H9 (cell line): ENCODE data around the gene USB1. TPM values are rescaled to one million over a fixed set of nuclear protein-coding genes. Genes with fewer than 3 reads are reported as not detected.

ENCODE experiments used
- DNase-seq: peaks from one replicate; pipeline ENCODE4 v3.0.0-alpha.2; 2017
- H2AFZ ChIP-seq: one replicate; pipeline ENCODE4 v1.6.1; 2013; ENCODE audit warnings: mild to moderate bottlenecking, low read length, control low read depth, moderate library complexity
- H2AK5ac ChIP-seq: 2 replicates; pipeline ENCODE4 v1.6.1; 2013; ENCODE audit warnings: low read length, control low read depth, mixed read lengths; ENCODE audit not compliant: insufficient read length
- H2BK120ac ChIP-seq: one replicate; pipeline ENCODE4 v1.6.1; 2013; ENCODE audit warnings: low read depth, mild to moderate bottlenecking, low read length, control low read depth, inconsistent platforms; ENCODE audit not compliant: poor library complexity, severe bottlenecking
- H2BK12ac ChIP-seq: 2 replicates; pipeline ENCODE4 v1.6.1; 2013; ENCODE audit warnings: low read length, control low read depth, mixed read lengths, low read depth; ENCODE audit not compliant: insufficient read length
- H2BK15ac ChIP-seq: 2 replicates; pipeline ENCODE4 v1.6.1; 2013; ENCODE audit warnings: low read depth, low read length, control low read depth
- H2BK20ac ChIP-seq: one replicate; pipeline ENCODE4 v1.6.1; 2013; ENCODE audit warnings: low read depth, mild to moderate bottlenecking, low read length, control low read depth, inconsistent platforms; ENCODE audit not compliant: poor library complexity, severe bottlenecking
- H2BK5ac ChIP-seq: 2 replicates; pipeline ENCODE4 v1.6.1; 2013; ENCODE audit warnings: low read length, control low read depth, mixed read lengths; ENCODE audit not compliant: insufficient read length
- H3K14ac ChIP-seq: 2 replicates; pipeline ENCODE4 v1.6.1; 2013; ENCODE audit warnings: low read length, control low read depth; ENCODE audit not compliant: insufficient read depth
- H3K18ac ChIP-seq: 2 replicates; pipeline ENCODE4 v1.6.1; 2013; ENCODE audit warnings: low read depth, mild to moderate bottlenecking, mixed read lengths, low read length, control low read depth; ENCODE audit not compliant: insufficient read length
- H3K23ac ChIP-seq: 2 replicates; pipeline ENCODE4 v1.6.1; 2013; ENCODE audit warnings: low read length, control low read depth, mixed read lengths, low read depth; ENCODE audit not compliant: insufficient read length
- H3K23me2 ChIP-seq: 2 replicates; pipeline ENCODE4 v1.6.1; 2013; ENCODE audit warnings: low read depth, mild to moderate bottlenecking, mixed read lengths, low read length, control low read depth; ENCODE audit not compliant: insufficient read length, poor library complexity, severe bottlenecking
- H3K27ac ChIP-seq: 2 replicates; pipeline ENCODE4 v1.5.1; 2013; ENCODE audit warnings: low read length, control low read depth, mixed read lengths, low read depth; ENCODE audit not compliant: insufficient read length
- H3K27me3 ChIP-seq: 2 replicates; pipeline ENCODE4 v1.6.1; 2013; ENCODE audit warnings: low read length, control low read depth, inconsistent platforms; ENCODE audit not compliant: insufficient read depth
- H3K4ac ChIP-seq: 2 replicates; pipeline ENCODE4 v1.6.1; 2013; ENCODE audit warnings: low read depth, mild to moderate bottlenecking, control low read depth, inconsistent platforms, low read length, moderate library complexity
- H3K4me1 ChIP-seq: 2 replicates; pipeline ENCODE4 v1.6.1; 2013; ENCODE audit warnings: low read length, control low read depth, inconsistent platforms; ENCODE audit not compliant: insufficient read depth
- H3K4me2 ChIP-seq: 2 replicates; pipeline ENCODE4 v1.6.1; 2013; ENCODE audit warnings: low read length, control low read depth, mixed read lengths; ENCODE audit not compliant: insufficient read length, insufficient read depth
- H3K56ac ChIP-seq: 2 replicates; pipeline ENCODE4 v1.6.1; 2013; ENCODE audit warnings: low read depth, mild to moderate bottlenecking, mixed read lengths, low read length, control low read depth; ENCODE audit not compliant: insufficient read length
- H3K79me1 ChIP-seq: 2 replicates; pipeline ENCODE4 v1.6.1; 2013; ENCODE audit warnings: low read depth, mild to moderate bottlenecking, moderate library complexity, low read length, control low read depth, inconsistent platforms; ENCODE audit not compliant: insufficient read depth, poor library complexity, severe bottlenecking
- H3K79me2 ChIP-seq: 2 replicates; pipeline ENCODE4 v1.6.1; 2013; ENCODE audit warnings: low read length, control low read depth, inconsistent platforms; ENCODE audit not compliant: insufficient read depth
- H3K9ac ChIP-seq: 2 replicates; pipeline ENCODE4 v1.6.1; 2013; ENCODE audit warnings: low read length, control low read depth, mixed read lengths; ENCODE audit not compliant: insufficient read length; ENCODE audit errors: extremely low read depth
- H3K9me3 ChIP-seq: one replicate; pipeline ENCODE4 v1.6.1; 2013; ENCODE audit warnings: low read depth, low read length, inconsistent platforms; ENCODE audit not compliant: control insufficient read depth
- H3T11ph ChIP-seq: one replicate; pipeline ENCODE4 v1.6.1; 2013; ENCODE audit warnings: mild to moderate bottlenecking, low read length, control low read depth, inconsistent platforms
- H4K20me1 ChIP-seq: one replicate; pipeline ENCODE4 v1.6.1; 2013; ENCODE audit not compliant: control insufficient read depth, insufficient read length, insufficient read depth
- H4K5ac ChIP-seq: 2 replicates; pipeline ENCODE4 v1.6.1; 2013; ENCODE audit warnings: low read depth, mild to moderate bottlenecking, mixed read lengths, low read length, control low read depth; ENCODE audit not compliant: insufficient read length
- H4K8ac ChIP-seq: replicated peaks from 2 replicates; pipeline ENCODE4 v1.6.1; 2013; ENCODE audit warnings: low read length, control low read depth, mixed read lengths, low read depth; ENCODE audit not compliant: insufficient read length
- H4K91ac ChIP-seq: 2 replicates; pipeline ENCODE4 v1.6.1; 2013; ENCODE audit warnings: low read depth, mild to moderate bottlenecking, moderate library complexity, mixed read lengths, low read length, control low read depth; ENCODE audit not compliant: insufficient read length
- H3K27ac Mint-ChIP-seq, 3 experiments: 2 replicates in 2 of 3; 3 replicates in 1 of 3; pipeline ENCODE4 v1.8.0; 2020 to 2021; ENCODE audit warnings: mixed read lengths in 3 of 3, mild to moderate bottlenecking in 1 of 3, moderate library complexity in 1 of 3
- H3K27me3 Mint-ChIP-seq: 2 replicates; pipeline ENCODE4 v1.8.0; 2021; ENCODE audit warnings: low read depth, mild to moderate bottlenecking, moderate library complexity, mixed read lengths
- H3K36me3 Mint-ChIP-seq, 3 experiments: 2 replicates in 2 of 3; 3 replicates in 1 of 3; pipeline ENCODE4 v1.8.0; 2020 to 2021; ENCODE audit warnings: low read depth in 3 of 3, mixed read lengths in 3 of 3; ENCODE audit not compliant: insufficient read depth in 1 of 3
- H3K4me1 Mint-ChIP-seq, 2 experiments: 2 replicates each; pipeline ENCODE4 v1.8.0; 2020; ENCODE audit warnings: mixed read lengths in 2 of 2
- H3K4me3 Mint-ChIP-seq, 2 experiments: 2 replicates in 1 of 2; 3 replicates in 1 of 2; pipeline ENCODE4 v1.8.0; 2020 to 2021; ENCODE audit warnings: mild to moderate bottlenecking in 2 of 2, mixed read lengths in 2 of 2, moderate library complexity in 1 of 2
- H3K9me3 Mint-ChIP-seq, 2 experiments: 2 replicates in 1 of 2; 3 replicates in 1 of 2; pipeline ENCODE4 v1.8.0; 2020; ENCODE audit warnings: mild to moderate bottlenecking in 2 of 2, mixed read lengths in 2 of 2, moderate library complexity in 1 of 2
- WGBS: extraction: QIAGEN DNeasy Blood & Tissue Kit; methylation state at CpG from one replicate; pipeline ENCODE4 v1.1.7; 2013; ENCODE audit warnings: missing lambda C conversion rate, low lambda C conversion rate, mixed read lengths; ENCODE audit not compliant: insufficient read length; ENCODE audit errors: extremely low coverage; 5-methylcytosine and 5-hydroxymethylcytosine counted together
- total RNA-seq: library from RNA; stranded (reverse); gene quantifications from 2 replicates; pipeline ENCODE4 v1.2.1, GENCODE V29; 2021
- TF ChIP-seq, protein P1 (sequence below): fragments of 200-600 bp; sonication (generic); conservative IDR thresholded peaks from 3 replicates; pipeline ENCODE4 v1.8.0; 2021; ENCODE audit warnings: antibody characterized with exemption, mild to moderate bottlenecking

Gene USB1
- total RNA-seq, 1 experiment from 2014 or later, result 65.0 TPM

DNA sequence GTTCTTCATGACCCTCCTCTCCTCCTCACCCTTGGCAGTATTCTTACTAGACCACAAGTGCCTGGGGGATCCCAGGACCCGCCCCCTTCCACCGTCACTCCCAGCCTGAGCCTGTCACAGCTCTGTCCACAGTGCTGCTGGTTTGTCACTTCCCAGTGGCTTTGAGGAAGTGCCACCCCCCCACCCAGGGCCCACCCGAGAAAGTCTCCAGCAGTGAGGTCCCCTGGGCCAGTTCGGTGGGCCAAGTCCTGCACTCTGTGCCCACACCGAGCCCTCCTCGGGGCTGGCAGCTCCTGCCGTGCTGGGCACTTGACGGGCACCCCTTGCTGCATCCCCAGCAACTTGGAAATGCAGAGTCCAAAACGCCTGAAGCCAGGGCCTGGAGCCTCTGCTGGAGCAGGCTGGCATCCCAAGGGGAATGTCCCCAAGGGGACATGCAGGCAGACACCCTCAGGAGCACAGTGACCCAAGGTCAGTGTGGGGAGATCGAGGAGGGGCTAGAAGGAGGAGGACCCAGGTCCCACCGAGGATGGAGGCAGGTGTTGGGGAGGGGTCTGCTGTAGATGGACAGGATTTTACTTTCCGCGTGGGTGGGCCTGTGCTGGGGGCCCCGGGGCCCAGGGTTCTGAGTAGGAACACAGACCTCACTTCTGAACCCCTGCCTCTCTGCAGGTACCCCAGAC lies 39.9 kb downstream of the USB1 start:
- no CpG with 5 or more reads among the region's 14 CpGs for WGBS
- Histone ChIP-seq H3K9ac (no peak overlapping the region), H2AFZ (no peak overlapping the region), H3K14ac (no peak overlapping the region), H4K20me1 (no peaks in the 10 kb centered on the region), H2AK5ac (no peak overlapping the region), H4K91ac (no peak overlapping the region), H3K4me2 (no peak overlapping the region), H3K27ac (no peak overlapping the region), H3K9me3 (no peaks in the 10 kb centered on the region), H3K23me2 (no peaks in the 10 kb centered on the region), H3T11ph (no peak overlapping the region), H3K27me3 (no peaks in the 10 kb centered on the region), H3K79me2 (no peaks in the 10 kb centered on the region), H3K79me1 (no peaks in the 10 kb centered on the region), H2BK12ac (no peak overlapping the region), H2BK20ac (no peak overlapping the region), H2BK15ac (no peak overlapping the region), H3K4me1 (no peaks in the 10 kb centered on the region), H3K18ac (no peak overlapping the region), H2BK5ac (no peak overlapping the region), H3K56ac (no peak overlapping the region), H4K5ac (no peak overlapping the region), H3K23ac (no peak overlapping the region), H3K4ac (no peak overlapping the region), H2BK120ac (no peak overlapping the region), H4K8ac (no peak overlapping the region)
- Mint-ChIP-seq H3K4me1 (no peaks in the 10 kb centered on the region), H3K36me3 (peaks cover 13 to 74% (median 56%) of the 10 kb centered on the region in 3 experiments), H3K4me3 (no peak overlapping the region), H3K27ac (no peak overlapping the region), H3K9me3 (no peaks in the 10 kb centered on the region; a peak in 1 of 5 replicates), H3K27me3 (no peaks in the 10 kb centered on the region)
- TF ChIP-seq, protein P1, sequence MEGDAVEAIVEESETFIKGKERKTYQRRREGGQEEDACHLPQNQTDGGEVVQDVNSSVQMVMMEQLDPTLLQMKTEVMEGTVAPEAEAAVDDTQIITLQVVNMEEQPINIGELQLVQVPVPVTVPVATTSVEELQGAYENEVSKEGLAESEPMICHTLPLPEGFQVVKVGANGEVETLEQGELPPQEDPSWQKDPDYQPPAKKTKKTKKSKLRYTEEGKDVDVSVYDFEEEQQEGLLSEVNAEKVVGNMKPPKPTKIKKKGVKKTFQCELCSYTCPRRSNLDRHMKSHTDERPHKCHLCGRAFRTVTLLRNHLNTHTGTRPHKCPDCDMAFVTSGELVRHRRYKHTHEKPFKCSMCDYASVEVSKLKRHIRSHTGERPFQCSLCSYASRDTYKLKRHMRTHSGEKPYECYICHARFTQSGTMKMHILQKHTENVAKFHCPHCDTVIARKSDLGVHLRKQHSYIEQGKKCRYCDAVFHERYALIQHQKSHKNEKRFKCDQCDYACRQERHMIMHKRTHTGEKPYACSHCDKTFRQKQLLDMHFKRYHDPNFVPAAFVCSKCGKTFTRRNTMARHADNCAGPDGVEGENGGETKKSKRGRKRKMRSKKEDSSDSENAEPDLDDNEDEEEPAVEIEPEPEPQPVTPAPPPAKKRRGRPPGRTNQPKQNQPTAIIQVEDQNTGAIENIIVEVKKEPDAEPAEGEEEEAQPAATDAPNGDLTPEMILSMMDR, result no peak
- DNase-seq, result no peak
